Stimulated activated CD4-positive, alpha-beta T cell treated with anti-CD3 and anti-CD28 coated beads, Interleukin-2, amount 100 ng/mL, for 24 hours (primary cell): ENCODE results near the gene VSIG8.
A peak's percentile ranks its signal among the peaks of the same experiment; 100 is the strongest.

ENCODE experiments used
- DNase-seq, 2 donors: peaks; one replicate each; pipeline ENCODE4 v3.0.0-alpha.2; 2020

Gene VSIG8

DNA sequence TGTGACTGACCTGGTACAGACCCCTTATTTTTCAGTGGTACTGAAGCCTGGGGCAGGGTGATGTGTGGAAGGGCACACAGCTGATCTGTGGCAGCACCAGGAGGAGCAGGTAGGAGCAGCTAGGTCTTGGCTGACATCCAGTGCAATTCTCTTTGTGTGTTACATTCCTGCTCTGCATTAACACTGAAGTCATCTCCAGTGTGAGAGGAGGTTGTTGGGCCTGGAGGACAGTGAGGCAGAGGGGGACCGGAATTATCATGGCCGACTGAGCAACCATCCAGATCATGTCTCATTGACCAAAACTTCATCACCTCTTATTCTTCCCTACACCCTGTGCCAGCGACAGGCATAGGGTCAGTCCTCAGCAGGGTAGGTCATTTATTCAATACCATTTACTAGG is 34.3 kb downstream of the VSIG8 start:
- no peak for DNase-seq

- no peak for DNase-seq
Observed at GRCh38 chr1:159827549-159827948, 34.9 kb downstream of the VSIG8 start.

DNA sequence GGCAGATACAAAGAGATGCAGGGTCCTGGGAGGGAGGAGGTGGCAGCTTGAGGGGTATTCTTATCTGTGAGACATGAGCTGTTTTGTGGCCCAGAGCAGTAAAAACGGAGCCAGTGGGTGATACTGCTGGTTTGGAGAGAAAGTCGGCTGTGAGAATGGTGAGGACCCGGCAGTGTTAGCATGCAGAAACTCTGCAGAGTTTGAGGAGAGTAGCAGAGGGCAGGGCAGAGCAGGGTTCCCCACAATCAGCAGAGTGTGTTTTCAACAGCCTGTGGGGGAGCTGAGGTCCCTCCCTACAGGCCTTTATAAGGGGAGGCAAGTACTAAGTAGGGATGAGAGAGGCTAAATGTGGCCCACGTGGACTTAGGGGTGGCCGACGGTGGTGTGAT is 35.4 kb downstream of the VSIG8 start:
- DNase-seq: no peak

DNA sequence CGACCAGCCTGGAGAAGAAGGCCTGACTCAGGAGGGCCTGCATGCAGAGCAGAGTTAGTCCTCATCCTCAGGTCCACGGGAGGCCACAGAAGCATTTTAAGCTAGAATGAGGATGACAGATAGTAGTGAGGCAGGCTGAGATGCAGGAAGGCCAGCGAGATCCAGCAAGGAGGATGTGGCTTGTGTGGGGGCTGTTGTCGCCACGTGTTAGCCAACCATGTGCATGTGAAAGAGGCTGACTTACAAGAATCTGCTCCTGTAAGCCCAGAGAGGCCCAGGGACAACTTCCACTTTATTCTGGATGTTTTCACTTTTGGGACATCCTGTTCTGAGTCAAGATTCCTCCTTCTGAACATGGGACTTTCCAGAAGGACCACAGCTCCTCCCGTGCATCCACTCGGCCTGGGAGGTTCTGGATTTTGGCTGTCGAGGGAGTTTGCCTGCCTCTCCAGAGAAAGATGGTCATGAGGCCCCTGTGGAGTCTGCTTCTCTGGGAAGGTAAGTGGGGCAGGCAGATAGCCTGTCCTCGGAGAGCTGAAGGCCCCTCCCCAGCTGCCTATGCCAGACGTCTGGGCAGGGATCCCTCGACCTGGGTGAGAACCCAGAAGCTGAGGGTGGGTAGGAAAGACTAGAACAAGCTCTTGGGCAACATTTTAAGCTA is 35.9 kb downstream of the VSIG8 start, which contains the start of gene SLAMF8:
Gene SLAMF8, plus strand, starts transcription at position 433 of the 661 bp plus-strand sequence. Its CDS starts 26 bp downstream, at position 459.
- DNase-seq: peak; percentile 44 to 55

DNA sequence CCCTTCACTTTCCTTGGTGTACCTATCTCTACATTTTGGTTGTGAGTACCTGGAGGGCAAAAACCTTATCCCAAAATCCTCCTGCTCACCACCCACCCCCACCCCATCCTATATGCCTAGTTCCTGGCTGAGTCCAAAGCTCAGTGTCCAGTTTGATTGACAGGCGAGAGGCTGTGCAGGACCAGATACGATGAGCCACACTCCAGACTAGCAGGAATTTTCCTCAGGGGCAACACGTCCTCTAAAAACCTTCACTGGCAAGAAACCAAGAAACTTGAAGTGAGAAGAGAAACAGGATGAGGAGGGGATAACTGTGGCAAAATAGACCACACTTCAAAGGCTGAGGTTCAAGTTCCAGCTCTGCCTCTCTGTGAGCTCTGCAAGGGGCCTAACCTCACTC is 36.9 kb downstream of the VSIG8 start:
- no peak for DNase-seq

GRCh38 chr1:159823406-159823805 is 39.1 kb downstream of the VSIG8 start:
- no peak for DNase-seq

DNA sequence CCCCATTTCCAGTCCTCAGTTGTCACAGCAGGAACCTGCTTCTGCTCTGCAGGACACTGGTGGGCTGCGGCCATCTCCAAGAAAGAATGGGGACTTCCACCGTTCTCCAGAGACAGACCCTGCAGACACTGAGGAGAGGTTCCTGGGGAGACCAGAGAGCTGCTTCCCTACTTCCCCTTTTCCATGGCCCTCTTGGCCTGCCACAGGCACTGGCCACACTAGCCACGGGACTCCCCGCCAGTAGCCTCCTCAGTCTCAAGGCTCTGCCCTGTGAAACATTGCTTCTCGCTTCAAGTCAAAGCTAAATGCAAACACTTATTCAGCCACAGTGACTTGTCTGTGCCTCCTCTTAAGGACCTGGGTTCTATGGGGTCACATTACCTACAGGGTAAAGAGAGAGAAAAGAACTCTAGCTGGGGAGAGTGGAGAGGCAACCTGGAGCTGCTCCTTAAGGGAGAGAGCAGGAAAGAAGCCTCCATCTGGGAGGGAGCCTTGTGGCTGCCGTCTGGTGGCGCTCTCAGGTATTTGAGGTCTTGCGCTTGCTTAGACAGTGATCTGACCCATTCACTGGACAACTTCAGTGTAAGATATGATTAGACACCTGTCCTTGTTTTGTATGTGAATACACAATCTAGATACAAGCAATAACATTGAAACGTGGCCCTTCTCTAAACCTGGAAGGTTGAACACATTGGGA is 41.1 kb downstream of the VSIG8 start:
- DNase-seq: no peak

GRCh38 chr1:159817276-159818041 is 45.0 kb downstream of the VSIG8 start:
- DNase-seq: no peak

- DNase-seq: no peak
Observed at GRCh38 chr1:159815926-159816325, 46.5 kb downstream of the VSIG8 start.

DNA sequence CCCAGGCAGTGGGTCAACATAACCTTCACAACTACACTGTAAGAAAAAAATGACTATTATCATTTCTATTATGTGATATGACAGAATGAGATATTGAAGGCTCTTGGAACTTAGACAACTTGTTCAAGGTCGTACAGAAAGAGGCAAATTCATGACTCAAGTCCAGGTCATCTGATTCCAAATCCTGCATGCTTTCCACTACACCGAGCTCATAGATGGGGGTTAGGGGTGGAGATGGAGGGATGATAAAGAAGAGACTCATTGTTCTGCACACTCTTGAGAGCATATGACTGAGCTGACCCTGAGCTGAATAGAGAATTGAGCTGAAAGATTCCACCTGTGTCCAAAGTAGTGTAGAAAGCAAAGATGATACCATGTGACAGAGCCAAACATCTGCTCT is 57.5 kb downstream of the VSIG8 start:
- DNase-seq: no peak
